GM18951 (cell line): Measurements from ENCODE around the gene IER3IP1.

Source experiments
- POLR2A ChIP-seq: IDR thresholded peaks from 4 replicates; pipeline ENCODE4 v1.6.1; 2011; ENCODE audit warnings: mild to moderate bottlenecking; ENCODE audit not compliant: insufficient read length, insufficient read depth; ENCODE audit errors: extremely low read depth
- in situ Hi-C: fragments of 300-500 bp; cut with MboI; formaldehyde crosslinking; loops from one replicate; pipeline ENCODE4 v1.12.0; 2022; ENCODE audit warnings: low sequenced_read_pairs, mixed read lengths, inconsistent platforms; ENCODE audit not compliant: unreplicated experiment

Gene IER3IP1

DNA sequence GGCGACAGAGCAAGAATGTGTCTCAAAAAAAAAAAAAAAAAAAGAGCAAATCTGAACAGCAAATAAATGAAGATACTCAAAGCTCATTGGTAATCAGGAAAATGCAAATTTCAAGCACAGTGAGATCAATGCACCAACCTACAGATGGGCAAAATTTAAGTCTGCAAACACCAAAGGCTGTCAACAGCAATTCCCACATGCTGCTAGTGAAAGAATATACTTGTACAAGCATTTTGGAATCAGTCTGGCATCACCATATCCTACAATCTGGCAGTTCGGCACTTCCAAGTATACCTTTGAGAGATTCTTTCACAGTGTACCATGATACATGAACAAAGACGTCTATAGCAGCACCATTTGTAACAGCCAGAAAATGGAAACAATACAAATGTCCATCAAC is 30.0 kb downstream of the IER3IP1 start:
- no peak for TF ChIP-seq POLR2A
- in situ Hi-C loops: no loop called here

DNA sequence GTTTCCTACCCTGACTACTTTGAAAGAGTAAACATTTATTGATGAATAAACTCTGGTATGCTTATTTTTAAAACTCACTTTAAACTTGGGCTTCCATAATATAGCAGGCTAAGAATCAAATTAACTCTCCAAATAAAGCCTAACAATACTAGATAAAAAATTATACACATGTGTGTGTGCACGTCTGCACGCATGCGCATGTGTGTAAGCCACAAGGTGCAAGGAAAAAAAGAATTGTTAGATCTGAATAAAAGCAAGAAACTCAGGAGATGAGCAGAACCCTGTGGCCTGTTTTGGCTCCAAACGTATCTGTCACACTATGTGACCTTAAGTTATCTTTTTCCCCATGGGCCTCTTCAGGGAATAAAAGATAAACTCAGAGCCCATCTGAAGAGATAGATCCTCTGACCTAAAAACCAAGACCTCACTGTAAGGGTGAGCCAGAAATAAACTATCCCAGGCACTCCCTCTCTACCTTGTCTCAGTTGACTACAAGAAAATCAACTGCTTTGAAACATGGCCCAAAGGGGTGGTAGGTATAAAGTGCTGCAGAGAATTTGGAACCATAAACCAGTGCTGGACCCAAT is 32.2 kb downstream of the IER3IP1 start:
- no peak for TF ChIP-seq POLR2A
- in situ Hi-C loops: no loop called here

DNA sequence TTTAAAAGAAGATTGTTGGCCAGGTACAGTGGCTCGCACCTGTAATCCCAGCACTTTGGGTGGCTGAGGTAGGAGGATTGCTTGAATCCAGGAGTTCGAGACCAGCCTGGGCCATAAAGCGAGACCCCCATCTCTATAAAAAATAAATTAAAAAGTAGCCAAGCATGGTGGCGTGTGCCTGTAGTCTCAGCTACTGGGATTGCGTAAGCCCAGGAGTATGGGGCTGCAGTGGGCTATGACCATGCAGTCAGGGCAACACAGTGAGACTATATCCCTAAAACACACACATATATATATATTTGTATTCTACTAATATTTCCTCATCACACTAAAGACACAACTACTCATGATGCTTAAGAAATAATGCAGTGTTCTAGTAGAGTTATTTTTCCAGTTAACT is 33.0 kb downstream of the IER3IP1 start:
- in situ Hi-C loops: no loop called here

DNA sequence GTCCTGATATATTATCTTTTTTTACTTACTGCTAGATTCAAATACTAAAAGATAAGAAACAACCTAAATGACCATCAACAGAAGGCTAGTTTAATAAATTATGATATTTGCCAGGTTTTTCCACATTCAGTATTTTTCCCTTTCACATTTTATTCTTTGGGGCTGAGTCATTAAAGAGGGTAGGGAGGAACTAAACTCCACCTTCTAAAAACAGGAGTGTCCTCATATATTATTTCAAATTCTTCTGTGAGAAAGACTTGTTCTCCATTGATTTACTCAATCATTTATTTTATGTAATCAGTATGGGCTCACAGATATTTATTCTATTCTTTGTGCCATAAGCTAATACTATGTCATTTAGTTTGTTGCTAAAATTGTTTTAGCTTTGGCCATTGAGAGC is 34.9 kb downstream of the IER3IP1 start:
- no peak for TF ChIP-seq POLR2A
- in situ Hi-C loops: no loop called here

More for the DNA sequence above, 33.0 kb downstream of the IER3IP1 start:
- no peak for TF ChIP-seq POLR2A

DNA sequence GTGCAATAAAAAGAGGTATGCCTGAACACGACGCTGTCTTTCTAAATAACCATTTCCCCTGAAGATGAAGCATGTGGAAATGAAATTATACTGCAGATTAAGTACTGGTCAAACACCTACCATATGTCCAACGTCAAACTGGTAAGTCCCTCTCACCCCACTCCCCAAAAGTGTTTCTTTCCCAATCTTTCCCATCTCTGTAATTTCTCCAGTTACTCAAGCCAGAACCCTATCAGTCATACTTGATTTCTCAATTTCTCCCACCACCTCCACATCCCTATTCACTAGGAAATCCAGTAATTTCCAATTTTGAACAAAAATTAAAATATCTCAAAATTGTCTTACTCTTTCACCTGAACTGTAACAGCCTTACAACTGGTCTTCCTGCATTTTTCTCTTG is 55.0 kb downstream of the IER3IP1 start:
- no peak for TF ChIP-seq POLR2A
- in situ Hi-C loops: loop anchor here (25.0 kb wide), 1 partner anchor 641 kb away; no protein-coding TSS in a partner anchor

DNA sequence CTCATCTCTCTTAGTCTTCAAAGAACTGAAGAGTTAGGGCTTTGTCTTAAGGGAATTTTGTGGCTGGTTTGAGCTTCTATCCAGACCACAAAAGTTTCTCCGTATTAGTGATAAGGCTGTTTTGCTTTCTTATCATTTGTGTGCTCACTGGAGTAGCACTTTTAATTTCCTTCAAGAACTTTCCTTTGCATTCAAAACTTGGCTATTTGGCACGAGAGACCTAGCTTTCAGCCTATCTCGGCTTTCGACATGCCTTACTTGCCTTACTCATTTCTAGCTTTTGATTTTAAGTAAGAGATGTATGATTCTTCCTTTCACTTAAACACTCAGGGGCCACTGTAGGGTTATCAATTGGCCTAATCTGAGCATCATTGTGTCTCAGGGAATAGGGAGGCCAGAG is 55.7 kb downstream of the IER3IP1 start:
- TF ChIP-seq POLR2A: no peak
- in situ Hi-C loops: loop anchor here (25.0 kb wide), 1 partner anchor 642 kb away; no protein-coding TSS in a partner anchor

DNA sequence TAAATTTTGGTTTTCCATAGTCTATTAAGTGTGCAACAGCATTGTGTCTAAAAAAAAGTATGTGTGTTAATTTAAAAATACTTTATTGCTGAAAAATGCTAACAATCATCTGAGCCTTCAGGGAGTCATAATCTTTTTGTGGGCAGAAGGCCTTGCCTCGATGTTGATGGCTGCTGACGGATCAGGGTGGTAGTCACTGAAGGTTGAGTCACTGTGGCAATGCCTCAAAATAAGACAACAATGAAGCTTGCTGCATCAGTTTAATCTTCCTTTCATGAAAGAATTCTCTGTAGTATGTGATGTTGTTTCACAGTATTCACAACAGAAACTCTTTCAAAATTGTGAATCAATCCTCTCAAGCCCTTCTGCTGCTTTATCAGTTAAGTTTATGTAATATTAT is 57.2 kb downstream of the IER3IP1 start:
- in situ Hi-C loops: loop anchor here (25.0 kb wide), 1 partner anchor 643 kb away; no protein-coding TSS in a partner anchor
- TF ChIP-seq POLR2A: no peak

DNA sequence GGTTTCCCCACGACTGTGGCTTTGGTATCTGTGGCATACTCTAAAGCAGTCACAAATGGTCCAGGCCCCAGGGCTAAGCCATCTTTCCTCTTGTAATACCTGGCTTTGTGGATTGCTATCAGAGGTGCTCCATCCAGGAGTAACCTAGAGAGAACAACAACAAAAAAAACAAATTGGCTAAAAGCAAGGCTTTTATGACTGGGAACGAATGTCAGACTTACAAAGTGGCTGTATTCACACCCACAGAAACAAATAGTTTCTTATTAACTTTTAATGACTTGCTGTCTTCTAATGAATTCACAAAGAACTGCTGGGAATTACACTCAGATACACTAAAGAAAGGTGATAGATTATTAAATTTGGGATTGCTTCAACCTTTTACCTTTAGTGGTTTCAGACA is 61.0 kb downstream of the IER3IP1 start:
- in situ Hi-C loops: loop anchor here (25.0 kb wide), 1 partner anchor 647 kb away; no protein-coding TSS in a partner anchor
- no peak for TF ChIP-seq POLR2A

DNA sequence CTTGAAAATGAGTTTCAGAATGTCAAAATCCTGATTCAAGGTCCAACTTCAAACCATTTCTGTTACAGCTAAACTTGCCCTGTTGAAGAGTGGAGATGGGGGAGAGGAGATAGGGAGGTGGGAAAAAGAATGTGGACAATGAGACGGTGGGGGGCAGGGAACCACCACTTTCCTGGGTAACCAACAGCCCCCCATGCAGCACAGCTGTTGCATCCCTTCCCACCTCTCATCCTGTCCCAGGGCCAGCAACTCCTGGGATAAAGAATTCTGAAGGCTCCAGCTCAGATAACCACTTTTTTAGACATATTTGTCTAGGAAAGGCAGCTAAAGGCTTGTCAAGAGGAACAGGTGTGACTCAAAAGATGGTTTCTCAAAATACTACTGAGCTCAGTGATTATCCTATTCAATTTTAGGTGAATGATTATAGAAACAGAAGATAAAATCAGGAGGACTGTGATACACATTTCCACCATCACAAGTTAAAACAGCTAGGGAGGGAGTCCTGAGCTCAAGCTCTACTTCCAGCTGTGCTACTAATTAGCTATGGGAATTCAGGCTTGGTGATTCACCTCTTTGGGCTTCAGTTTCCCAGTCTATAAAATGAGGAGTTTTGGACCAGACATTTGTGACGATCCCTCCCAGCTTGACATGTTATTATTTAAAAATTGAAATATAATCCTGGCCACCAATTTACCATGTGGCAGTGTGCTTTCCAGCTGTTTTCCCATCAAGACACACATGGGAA is 62.2 kb downstream of the IER3IP1 start:
- in situ Hi-C loops: loop anchor here (25.0 kb wide), 1 partner anchor 648 kb away; no protein-coding TSS in a partner anchor

DNA sequence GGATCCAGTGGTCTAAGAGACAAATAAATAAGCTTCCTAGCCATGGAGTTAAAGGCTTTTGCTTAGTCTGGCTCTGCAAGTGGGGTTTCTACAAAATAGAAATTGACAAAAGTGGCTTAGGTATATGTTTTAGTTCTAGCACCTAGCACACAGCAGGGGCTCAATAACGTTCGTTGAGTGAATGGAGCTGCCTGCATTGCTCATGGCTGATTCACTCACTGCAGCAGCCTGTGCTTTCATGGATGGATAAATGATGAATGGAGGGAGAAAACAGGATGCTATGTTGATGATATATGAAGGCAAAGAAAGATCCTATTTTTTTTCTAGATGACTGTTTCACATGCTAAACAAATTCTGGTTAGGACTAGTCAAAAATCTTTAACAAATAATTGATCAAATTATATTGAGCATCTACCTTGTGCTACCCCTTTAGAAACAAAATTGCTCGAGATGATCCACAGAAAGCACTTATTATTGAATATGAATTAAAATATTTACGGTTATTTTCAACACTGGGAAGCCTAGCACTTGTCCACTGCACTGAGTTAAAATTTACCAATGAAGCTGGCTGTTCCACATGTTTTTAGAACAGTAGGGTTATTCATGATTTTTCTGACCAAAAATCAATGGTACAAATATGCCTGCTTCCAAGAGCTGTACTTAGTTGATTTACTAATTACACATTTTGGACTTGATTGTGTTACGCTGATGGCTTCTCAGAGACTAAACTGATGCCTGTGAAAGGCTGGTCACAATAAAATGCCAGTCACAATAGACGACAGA is 65.5 kb downstream of the IER3IP1 start:
- TF ChIP-seq POLR2A: no peak
- in situ Hi-C loops: loop anchor here (25.0 kb wide), 1 partner anchor 652 kb away; no protein-coding TSS in a partner anchor

More for the DNA sequence above, 62.2 kb downstream of the IER3IP1 start:
- no peak for TF ChIP-seq POLR2A

DNA sequence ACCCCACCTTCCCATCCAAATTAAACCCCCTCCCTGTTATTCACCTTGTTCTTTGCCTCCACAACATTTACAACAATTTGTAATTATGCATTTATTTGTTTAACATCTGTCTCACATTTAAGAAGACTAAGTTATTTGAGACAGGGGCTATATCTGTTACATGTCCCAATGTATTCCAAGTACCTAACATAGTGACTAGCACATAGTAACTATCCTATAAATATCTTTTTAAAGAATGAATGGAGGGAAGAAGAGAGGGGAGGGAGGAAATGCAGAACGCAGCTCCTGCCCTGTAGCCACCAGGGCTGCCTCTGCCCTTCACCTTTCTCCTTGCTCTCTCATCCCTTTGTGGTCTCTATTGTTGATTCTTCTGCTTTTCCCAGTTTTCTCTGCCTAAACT is 66.4 kb downstream of the IER3IP1 start:
- no peak for TF ChIP-seq POLR2A
- in situ Hi-C loops: loop anchor here (10.0 to 25.0 kb wide), 2 partner anchors 95 to 653 kb away; no protein-coding TSS in a partner anchor

DNA sequence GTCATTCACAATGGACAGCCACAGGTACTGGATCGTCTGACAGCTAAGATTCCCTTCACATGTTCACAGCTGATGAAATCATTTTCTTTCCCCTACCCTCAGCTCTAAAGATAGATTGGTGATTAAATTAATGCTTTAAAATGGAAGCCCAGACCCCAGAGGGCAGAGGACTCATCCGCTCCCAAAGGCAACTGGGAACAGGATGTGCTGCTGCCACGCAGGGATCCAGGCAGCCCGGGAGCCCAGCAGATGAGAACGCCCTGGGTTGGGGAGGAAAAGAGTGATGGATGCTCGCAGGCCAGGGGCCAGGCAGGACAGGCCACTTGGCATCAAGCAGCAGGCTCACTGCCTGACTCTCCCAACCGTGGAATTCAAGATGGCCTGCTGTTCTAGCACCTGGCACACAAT is 67.2 kb downstream of the IER3IP1 start:
- no peak for TF ChIP-seq POLR2A
- in situ Hi-C loops: loop anchor here (10.0 to 25.0 kb wide), 2 partner anchors 96 to 653 kb away; no protein-coding TSS in a partner anchor

DNA sequence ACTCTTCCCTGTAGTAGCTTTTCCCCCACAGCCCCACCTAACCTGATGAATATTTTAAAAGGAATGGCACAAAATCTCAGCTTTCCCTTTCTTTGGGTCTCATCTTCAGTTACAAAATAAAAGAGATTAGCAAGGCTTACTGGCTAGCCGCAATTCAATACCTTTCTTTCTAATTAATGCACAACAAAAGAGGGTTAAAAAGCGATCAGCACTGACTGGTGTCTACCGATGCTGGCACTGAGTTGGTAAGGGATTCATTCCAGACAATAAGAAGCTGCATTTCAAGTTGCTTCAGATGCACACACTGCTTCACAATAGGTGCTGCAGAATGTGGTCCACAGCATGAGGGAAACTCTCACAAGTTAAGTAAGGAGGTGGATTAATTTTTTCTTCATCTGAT is 67.8 kb downstream of the IER3IP1 start:
- in situ Hi-C loops: loop anchor here (10.0 to 25.0 kb wide), 2 partner anchors 96 to 654 kb away; no protein-coding TSS in a partner anchor
- TF ChIP-seq POLR2A: no peak
